ENCODE data around the gene NBDY. TPM values are rescaled to one million over a fixed set of nuclear protein-coding genes. Genes with fewer than 3 reads are reported as not detected.

NBDY gene
- total and polyA plus RNA-seq, 4 experiments from 2014 or later = 29.3 to 75.7 (median 52.2) TPM

GRCh38 chrX:56786889-56787733, 58.1 kb downstream of the NBDY start:
- Mint-ChIP-seq H3K4me1 (peaks cover 13 to 62% (median 23%) of the 10 kb centered on the region in 4 donors), H3K27ac (peak overlapping the region in 5 of 7 donors; percentile 13 to 81 (median 63)), H3K4me3 (no peak overlapping the region), H3K36me3 (peaks cover 12 to 26% of the 10 kb centered on the region in 2 donors), H3K27me3 (no peaks in the 10 kb centered on the region), H3K9me3 (no peaks in the 10 kb centered on the region)
- ChIA-PET CTCF (ENCODE audit: partially characterized antibody) (interaction anchor here (1.7 to 2.9 kb wide), 2 partner anchors 22 to 191 kb away, joined by 8 to 23 read pairs; no protein-coding TSS in a partner anchor), POLR2A (ENCODE audit: partially characterized antibody) (no interaction called here)
- no peak for DNase-seq
- Histone ChIP-seq H3K4me1 (ENCODE audit: insufficient read depth, low read length) (peaks cover under 1% of the 10 kb centered on the region), H3K9me3 (ENCODE audit: control insufficient read depth in 1 of 2, low read length in 2 of 2) (no peaks in the 10 kb centered on the region), H3K27ac (ENCODE audit: low read depth, low read length) (no peak overlapping the region), H3K27me3 (ENCODE audit: insufficient read depth, low read length) (no peaks in the 10 kb centered on the region), H3K4me3 (ENCODE audit: low read length in 2 of 2) (no peak overlapping the region), H3K36me3 (ENCODE audit: insufficient read depth, low read length) (no peaks in the 10 kb centered on the region)
- intact Hi-C loops (cut with micrococcal nuclease) = no loop called here

GRCh38 chrX:56787734-56788152, 58.7 kb downstream of the NBDY start:
- Histone ChIP-seq H3K9me3 (ENCODE audit: control insufficient read depth in 1 of 2, low read length in 2 of 2) (no peaks in the 10 kb centered on the region), H3K27me3 (ENCODE audit: insufficient read depth, low read length) (no peaks in the 10 kb centered on the region), H3K36me3 (ENCODE audit: insufficient read depth, low read length) (no peaks in the 10 kb centered on the region), H3K27ac (ENCODE audit: low read depth, low read length) (no peak overlapping the region), H3K4me1 (ENCODE audit: insufficient read depth, low read length) (no peaks in the 10 kb centered on the region), H3K4me3 (ENCODE audit: low read length in 2 of 2) (no peak overlapping the region)
- Mint-ChIP-seq H3K36me3 (peaks cover 12 to 24% of the 10 kb centered on the region in 2 donors), H3K4me3 (no peak overlapping the region), H3K27me3 (no peaks in the 10 kb centered on the region), H3K9me3 (no peaks in the 10 kb centered on the region), H3K4me1 (peaks cover 8 to 58% (median 18%) of the 10 kb centered on the region in 4 donors), H3K27ac (peak overlapping the region in 3 of 7 donors; percentile 25 to 81 (median 53))
- no peak for DNase-seq
- ChIA-PET POLR2A (ENCODE audit: partially characterized antibody) (no interaction called here), CTCF (ENCODE audit: partially characterized antibody) (interaction anchor here (0.7 to 2.9 kb wide), 5 partner anchors 13 to 191 kb away, joined by 3 to 23 read pairs (median 3); no protein-coding TSS in a partner anchor)
- intact Hi-C loops (cut with micrococcal nuclease) = no loop called here

- no peaks in the 10 kb centered on the region for H3K9me3 ChIP-seq (ENCODE audit: control insufficient read depth in 1 of 2, low read length in 2 of 2)
- Mint-ChIP-seq H3K36me3 (peaks cover 12 to 24% of the 10 kb centered on the region in 2 donors), H3K4me3 (no peak overlapping the region), H3K9me3 (no peaks in the 10 kb centered on the region), H3K27ac (peak overlapping the region in 2 of 7 donors; percentile 43 to 81), H3K4me1 (peaks cover 7 to 53% (median 17%) of the 10 kb centered on the region in 4 donors), H3K27me3 (no peaks in the 10 kb centered on the region)
- no peak overlapping the region for H3K27ac ChIP-seq (ENCODE audit: low read depth, low read length)
- intact Hi-C loops (cut with micrococcal nuclease) = no loop called here
- DNase-seq = no peak
- no peaks in the 10 kb centered on the region for H3K36me3 ChIP-seq (ENCODE audit: insufficient read depth, low read length)
- CTCF ChIA-PET (ENCODE audit: partially characterized antibody) = interaction anchor here (0.6 to 2.9 kb wide), 6 partner anchors 13 to 190 kb away, joined by 3 to 23 read pairs (median 3); no protein-coding TSS in a partner anchor
- no peaks in the 10 kb centered on the region for H3K4me1 ChIP-seq (ENCODE audit: insufficient read depth, low read length)
- H3K4me3 ChIP-seq (ENCODE audit: low read length in 2 of 2) = no peak overlapping the region
- POLR2A ChIA-PET (ENCODE audit: partially characterized antibody) = no interaction called here
- H3K27me3 ChIP-seq (ENCODE audit: insufficient read depth, low read length) = no peaks in the 10 kb centered on the region
Observed at GRCh38 chrX:56788229-56788628, 59.2 kb downstream of the NBDY start.

DNA sequence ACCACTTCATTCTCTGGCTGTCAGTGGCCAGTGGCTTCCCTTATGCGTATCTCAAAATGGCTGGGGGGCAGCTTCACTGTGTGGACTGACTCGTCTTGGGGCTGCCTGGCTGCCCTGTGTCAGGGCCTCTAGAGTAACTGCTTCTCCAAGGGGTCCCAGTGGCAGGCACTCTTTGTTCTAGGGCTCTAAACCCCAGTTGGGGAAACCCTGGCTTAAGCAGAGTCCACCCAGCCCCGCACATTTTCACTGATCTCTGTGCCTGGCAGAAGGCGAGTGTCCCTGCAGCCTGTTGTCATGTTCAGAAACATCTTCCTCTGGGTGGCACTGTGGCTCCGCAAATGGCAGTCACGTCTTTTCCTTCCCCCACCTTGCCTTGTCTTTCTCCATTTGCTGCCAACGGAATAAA, 59.7 kb downstream of the NBDY start:
- peaks cover 12 to 24% of the 10 kb centered on the region in 2 donors for H3K36me3 Mint-ChIP-seq
- no peaks in the 10 kb centered on the region for H3K4me1 ChIP-seq (ENCODE audit: insufficient read depth, low read length)
- intact Hi-C loops (cut with micrococcal nuclease) = no loop called here
- no peak overlapping the region for H3K4me3 ChIP-seq (ENCODE audit: low read length in 2 of 2)
- DNase-seq = peak in 3 of 5 donors; percentile 65 to 70 (median 65)
- ChIA-PET CTCF (ENCODE audit: partially characterized antibody) (interaction anchor here (0.6 to 2.9 kb wide), 5 partner anchors 14 to 190 kb away, joined by 3 to 23 read pairs (median 3); no protein-coding TSS in a partner anchor), POLR2A (ENCODE audit: partially characterized antibody) (no interaction called here)
- H3K27ac ChIP-seq (ENCODE audit: low read depth, low read length) = no peak overlapping the region
- H3K4me3 Mint-ChIP-seq = peak overlapping the region in 3 of 8 donors; percentile 18 to 61 (median 47)
- no peaks in the 10 kb centered on the region for H3K27me3 Mint-ChIP-seq
- H3K36me3 ChIP-seq (ENCODE audit: insufficient read depth, low read length) = no peaks in the 10 kb centered on the region
- peaks cover 8 to 48% (median 16%) of the 10 kb centered on the region in 4 donors for H3K4me1 Mint-ChIP-seq
- no peaks in the 10 kb centered on the region for H3K9me3 ChIP-seq (ENCODE audit: control insufficient read depth in 1 of 2, low read length in 2 of 2)
- H3K27ac Mint-ChIP-seq = peak overlapping the region in 3 of 7 donors; percentile 6 to 44 (median 39)
- H3K9me3 Mint-ChIP-seq = no peaks in the 10 kb centered on the region
- no peaks in the 10 kb centered on the region for H3K27me3 ChIP-seq (ENCODE audit: insufficient read depth, low read length)

- POLR2A ChIA-PET (ENCODE audit: partially characterized antibody) = no interaction called here
- H3K9me3 Mint-ChIP-seq = no peaks in the 10 kb centered on the region
- H3K27ac ChIP-seq (ENCODE audit: low read depth, low read length) = no peak overlapping the region
- H3K36me3 Mint-ChIP-seq = peaks cover 12 to 24% of the 10 kb centered on the region in 2 donors
- no peaks in the 10 kb centered on the region for H3K36me3 ChIP-seq (ENCODE audit: insufficient read depth, low read length)
- no peaks in the 10 kb centered on the region for H3K27me3 Mint-ChIP-seq
- H3K4me3 Mint-ChIP-seq = no peak overlapping the region
- H3K4me1 ChIP-seq (ENCODE audit: insufficient read depth, low read length) = no peaks in the 10 kb centered on the region
- CTCF ChIA-PET (ENCODE audit: partially characterized antibody) = interaction anchor here (0.9 kb wide), 1 partner anchor 189 kb away, joined by 5 read pairs; no protein-coding TSS in a partner anchor
- no peaks in the 10 kb centered on the region for H3K9me3 ChIP-seq (ENCODE audit: control insufficient read depth in 1 of 2, low read length in 2 of 2)
- H3K27me3 ChIP-seq (ENCODE audit: insufficient read depth, low read length) = no peaks in the 10 kb centered on the region
- intact Hi-C loops (cut with micrococcal nuclease) = no loop called here
- no peak overlapping the region for H3K4me3 ChIP-seq (ENCODE audit: low read length in 2 of 2)
- H3K27ac Mint-ChIP-seq = peak overlapping the region in 4 of 7 donors; percentile 31 to 65 (median 42)
- no peak for DNase-seq
- peaks cover 8 to 41% (median 17%) of the 10 kb centered on the region in 4 donors for H3K4me1 Mint-ChIP-seq
Observed at GRCh38 chrX:56789518-56790070, 60.6 kb downstream of the NBDY start.

GRCh38 chrX:56790778-56791177, 61.7 kb downstream of the NBDY start:
- CTCF ChIA-PET (ENCODE audit: partially characterized antibody) = no interaction called here
- Mint-ChIP-seq H3K27me3 (no peaks in the 10 kb centered on the region), H3K36me3 (peaks cover 6 to 14% of the 10 kb centered on the region in 2 donors), H3K4me1 (peaks cover 8 to 34% (median 18%) of the 10 kb centered on the region in 4 donors), H3K27ac (peak overlapping the region in 4 of 7 donors; percentile 47 to 85 (median 54)), H3K4me3 (no peak overlapping the region), H3K9me3 (no peaks in the 10 kb centered on the region)
- POLR2A ChIA-PET (ENCODE audit: partially characterized antibody) = no interaction called here
- Histone ChIP-seq H3K27ac (ENCODE audit: low read depth, low read length) (no peak overlapping the region), H3K4me3 (ENCODE audit: low read length in 2 of 2) (no peak overlapping the region), H3K27me3 (ENCODE audit: insufficient read depth, low read length) (no peaks in the 10 kb centered on the region), H3K9me3 (ENCODE audit: control insufficient read depth in 1 of 2, low read length in 2 of 2) (no peaks in the 10 kb centered on the region), H3K4me1 (ENCODE audit: insufficient read depth, low read length) (no peaks in the 10 kb centered on the region), H3K36me3 (ENCODE audit: insufficient read depth, low read length) (no peaks in the 10 kb centered on the region)
- intact Hi-C loops (cut with micrococcal nuclease) = no loop called here
- no peak for DNase-seq

DNA sequence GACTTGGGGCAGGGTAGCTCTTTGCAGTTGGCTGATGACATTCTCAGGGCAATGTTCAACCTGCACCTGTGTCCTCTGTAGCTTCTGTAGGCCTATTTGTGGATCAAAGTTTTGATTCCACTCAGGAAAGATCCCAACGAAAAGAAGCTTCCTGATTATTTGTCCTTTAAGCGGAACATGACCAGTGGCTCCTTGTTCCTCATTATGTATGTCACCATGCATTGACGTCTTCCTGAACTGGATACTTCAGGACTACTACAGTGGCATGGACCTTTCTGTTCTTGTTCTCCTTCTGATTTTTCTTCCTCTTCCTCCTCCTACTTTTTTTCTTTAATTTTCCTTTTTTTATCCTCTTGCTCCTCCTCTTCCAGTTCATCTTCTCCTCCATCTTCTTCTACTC, 62.4 kb downstream of the NBDY start:
- ChIA-PET CTCF (ENCODE audit: partially characterized antibody) (no interaction called here), POLR2A (ENCODE audit: partially characterized antibody) (no interaction called here)
- no peak for DNase-seq
- H3K4me3 ChIP-seq (ENCODE audit: low read length in 2 of 2) = no peak overlapping the region
- H3K4me1 Mint-ChIP-seq = peaks cover 7 to 36% (median 19%) of the 10 kb centered on the region in 4 donors
- H3K27ac ChIP-seq (ENCODE audit: low read depth, low read length) = no peak overlapping the region
- H3K4me1 ChIP-seq (ENCODE audit: insufficient read depth, low read length) = no peaks in the 10 kb centered on the region
- no peaks in the 10 kb centered on the region for H3K27me3 Mint-ChIP-seq
- H3K4me3 Mint-ChIP-seq = no peak overlapping the region
- H3K27ac Mint-ChIP-seq = peak overlapping the region in 5 of 7 donors; percentile 60 to 86 (median 74)
- peaks cover 3 to 12% of the 10 kb centered on the region in 2 donors for H3K36me3 Mint-ChIP-seq
- no peaks in the 10 kb centered on the region for H3K9me3 ChIP-seq (ENCODE audit: control insufficient read depth in 1 of 2, low read length in 2 of 2)
- no peaks in the 10 kb centered on the region for H3K27me3 ChIP-seq (ENCODE audit: insufficient read depth, low read length)
- intact Hi-C loops (cut with micrococcal nuclease) = no loop called here
- H3K36me3 ChIP-seq (ENCODE audit: insufficient read depth, low read length) = no peaks in the 10 kb centered on the region
- no peaks in the 10 kb centered on the region for H3K9me3 Mint-ChIP-seq

Measured in CD4-positive, alpha-beta memory T cell (primary cell).